Measurements from ENCODE around the gene TMED1.
"Not testable (repeated sequence)": the region's sequence is repeated elsewhere in the genome, so short reads cannot be mapped to it uniquely, and the experiment has no call there.

Gene TMED1, protein sequence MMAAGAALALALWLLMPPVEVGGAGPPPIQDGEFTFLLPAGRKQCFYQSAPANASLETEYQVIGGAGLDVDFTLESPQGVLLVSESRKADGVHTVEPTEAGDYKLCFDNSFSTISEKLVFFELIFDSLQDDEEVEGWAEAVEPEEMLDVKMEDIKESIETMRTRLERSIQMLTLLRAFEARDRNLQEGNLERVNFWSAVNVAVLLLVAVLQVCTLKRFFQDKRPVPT

GRCh38 chr19:10835754-10836478 lies at the start of gene TMED1:
Gene TMED1, minus strand, starts transcription at chr19:10836212. Its CDS starts 21 bp downstream, at chr19:10836191.
- peak; percentile 100 for DNase-seq

DNA sequence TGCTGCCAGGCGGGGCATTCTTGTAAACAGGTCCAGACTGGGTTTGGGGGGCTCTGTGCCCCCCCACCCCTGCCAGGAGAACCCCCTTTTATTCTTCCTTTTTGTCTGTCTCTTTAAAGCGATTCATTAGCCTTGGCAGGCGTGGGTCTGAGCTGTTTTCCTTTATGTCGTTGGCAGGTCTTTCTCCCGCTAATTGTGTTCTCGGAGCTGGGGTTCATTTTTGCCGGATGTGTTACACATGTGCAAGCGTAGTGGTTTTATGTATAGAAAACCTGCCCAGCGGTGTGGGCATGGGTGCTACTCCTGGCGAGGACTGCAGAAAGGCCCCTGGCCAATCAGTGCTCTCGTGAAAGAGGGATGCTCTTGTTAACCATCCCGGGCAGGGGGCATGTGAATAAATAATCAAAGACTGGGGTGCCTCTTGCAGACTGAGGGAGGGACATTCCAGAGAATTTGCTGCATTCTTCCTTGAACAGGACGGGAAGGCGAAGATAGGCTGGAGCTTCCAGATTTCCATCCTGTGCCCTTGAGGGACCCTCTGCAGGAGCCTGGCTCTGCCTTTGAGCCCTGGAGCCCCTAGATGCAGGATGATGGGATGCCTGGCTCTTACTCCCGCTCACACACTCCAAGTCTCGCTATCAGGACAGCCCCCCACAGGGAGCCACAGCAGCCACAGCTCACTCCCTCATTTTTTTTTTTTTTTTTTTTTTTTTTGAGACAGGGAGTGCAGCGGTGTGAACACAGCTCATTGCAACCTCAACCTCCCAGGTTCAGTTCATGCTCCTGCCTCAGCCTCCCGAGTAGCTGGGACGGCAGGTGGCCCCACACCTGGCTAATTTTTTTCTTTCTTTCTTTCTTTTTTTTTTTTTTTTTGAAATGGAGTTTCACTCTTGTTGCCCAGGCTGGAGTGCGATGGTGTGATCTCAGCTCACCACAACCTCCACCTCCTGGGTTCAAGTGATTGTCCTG lies 49.5 kb upstream of the TMED1 start:
- DNase-seq: no peak

GRCh38 chr19:10884274-10884673 lies 48.3 kb upstream of the TMED1 start:
- peak; percentile 88 for DNase-seq

GRCh38 chr19:10882108-10882457 lies 46.1 kb upstream of the TMED1 start:
- no peak for DNase-seq

DNA sequence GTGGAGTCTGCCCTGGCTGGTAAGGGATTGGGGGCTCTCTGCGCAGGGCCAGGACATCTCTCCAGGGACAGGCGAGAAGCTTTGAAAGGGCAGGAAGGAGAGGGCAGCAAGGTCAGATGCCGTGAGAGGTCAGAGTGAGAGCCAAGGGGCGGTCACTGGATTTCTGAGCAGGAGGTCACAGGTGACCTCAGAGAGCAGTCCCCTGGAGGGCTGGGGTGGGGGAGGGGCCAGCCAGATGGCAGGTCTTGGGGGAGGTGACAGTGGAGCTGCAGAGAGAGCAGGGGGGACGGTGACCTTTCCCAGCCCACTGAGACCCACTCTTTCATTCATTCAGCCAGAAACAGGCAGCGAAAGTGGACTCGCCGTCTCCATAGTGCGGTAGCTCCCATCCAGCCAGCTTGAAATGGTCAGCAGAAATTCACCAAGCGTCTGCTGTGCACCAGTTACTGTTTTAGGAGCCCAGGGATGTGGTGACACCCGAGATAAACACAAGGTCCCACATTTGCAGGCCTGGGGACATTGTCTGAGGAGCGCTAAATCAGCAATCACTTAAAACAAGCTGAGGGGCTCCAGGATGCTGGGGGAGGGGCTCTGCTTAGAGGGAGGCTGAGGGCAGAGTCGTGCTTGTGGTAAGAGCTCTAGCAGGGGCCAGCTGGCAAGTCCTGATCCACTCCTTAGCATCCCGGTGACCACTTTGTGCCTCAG lies 45.5 kb upstream of the TMED1 start:
- no peak for DNase-seq

DNA sequence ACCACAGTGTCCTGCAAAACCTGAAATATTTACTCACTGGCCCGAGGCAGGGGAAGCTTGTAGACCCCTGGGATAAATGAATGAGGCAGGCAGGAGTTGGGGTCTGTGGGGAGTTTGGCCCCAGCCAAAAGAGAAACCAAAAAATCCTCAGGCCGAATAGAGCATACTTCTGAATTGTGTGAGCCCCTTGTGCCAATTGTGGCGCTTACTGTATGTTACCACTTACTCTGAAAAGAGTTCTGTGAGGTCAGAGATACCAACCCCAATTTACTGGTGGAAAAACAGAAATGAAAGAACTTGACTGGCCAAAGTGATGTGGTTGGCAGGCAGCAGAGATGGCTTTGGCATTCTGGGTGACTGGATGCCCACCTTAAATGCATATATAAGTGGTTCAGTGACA lies 42.2 kb upstream of the TMED1 start:
- no peak for DNase-seq

DNA sequence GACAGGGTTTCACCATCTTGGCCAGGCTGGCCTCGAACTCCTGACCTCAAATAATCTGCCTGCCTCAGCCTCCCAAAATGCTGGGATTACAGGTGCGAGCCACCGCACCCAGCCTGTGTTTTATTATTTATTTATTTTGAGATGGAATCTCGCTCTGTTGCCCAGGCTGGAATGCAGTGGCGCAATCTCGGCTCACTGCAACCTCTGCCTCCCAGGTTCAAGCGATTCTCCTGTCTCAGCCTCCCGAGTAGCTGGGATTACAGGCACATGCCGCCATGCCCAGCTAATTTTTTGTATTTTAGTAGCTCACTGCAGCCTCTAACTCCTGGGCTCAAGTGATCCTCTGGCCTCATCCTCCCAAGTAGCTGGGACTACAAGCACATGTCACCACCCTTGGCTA lies 41.6 kb upstream of the TMED1 start:
- DNase-seq: not testable (repeated sequence)

DNA sequence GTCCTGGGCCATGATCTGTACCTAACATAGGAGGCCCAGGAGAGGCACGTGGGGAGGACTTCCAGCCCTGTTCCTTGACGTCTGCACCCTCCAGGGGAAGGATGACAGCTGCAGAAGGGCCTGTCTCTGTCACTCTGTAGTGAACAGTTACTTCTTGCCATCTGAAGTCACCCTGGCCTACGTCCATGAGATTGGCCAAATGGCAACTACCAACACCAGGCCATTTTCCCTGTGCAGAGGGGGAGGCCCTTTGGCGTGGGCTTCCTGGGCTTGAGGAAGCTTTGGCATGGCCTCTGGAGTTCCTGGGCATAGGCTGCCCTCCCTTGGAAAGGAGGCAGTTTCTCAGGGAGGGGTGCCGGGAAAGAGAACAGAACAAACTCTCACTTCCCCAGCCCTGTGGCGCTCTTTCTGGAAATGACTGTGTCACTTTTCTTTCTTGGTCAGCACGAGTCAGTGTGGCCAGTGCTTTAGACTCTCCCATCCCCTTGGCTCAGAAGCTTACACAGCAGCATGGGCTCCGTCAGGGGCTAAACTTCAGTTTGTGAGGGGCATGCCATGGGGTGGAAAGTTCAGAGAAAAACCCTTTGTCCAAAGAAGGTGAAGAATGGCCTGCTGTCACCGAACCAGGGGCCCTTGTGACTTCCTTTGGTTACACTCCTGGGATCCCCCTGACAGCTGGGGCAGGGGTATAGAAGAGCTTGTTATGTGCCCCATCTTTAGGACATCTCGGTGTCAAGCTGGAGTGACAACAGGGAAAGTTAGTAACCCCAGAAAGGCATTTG lies 40.6 kb upstream of the TMED1 start:
- DNase-seq: no peak

- DNase-seq: no peak
These were observed 38.0 kb upstream of the TMED1 start for GRCh38 chr19:10874024-10874423.

- no peak for DNase-seq
These were observed 36.6 kb upstream of the TMED1 start for GRCh38 chr19:10872546-10873107.

GRCh38 chr19:10871711-10872545 lies 35.9 kb upstream of the TMED1 start:
- DNase-seq: no peak

DNA sequence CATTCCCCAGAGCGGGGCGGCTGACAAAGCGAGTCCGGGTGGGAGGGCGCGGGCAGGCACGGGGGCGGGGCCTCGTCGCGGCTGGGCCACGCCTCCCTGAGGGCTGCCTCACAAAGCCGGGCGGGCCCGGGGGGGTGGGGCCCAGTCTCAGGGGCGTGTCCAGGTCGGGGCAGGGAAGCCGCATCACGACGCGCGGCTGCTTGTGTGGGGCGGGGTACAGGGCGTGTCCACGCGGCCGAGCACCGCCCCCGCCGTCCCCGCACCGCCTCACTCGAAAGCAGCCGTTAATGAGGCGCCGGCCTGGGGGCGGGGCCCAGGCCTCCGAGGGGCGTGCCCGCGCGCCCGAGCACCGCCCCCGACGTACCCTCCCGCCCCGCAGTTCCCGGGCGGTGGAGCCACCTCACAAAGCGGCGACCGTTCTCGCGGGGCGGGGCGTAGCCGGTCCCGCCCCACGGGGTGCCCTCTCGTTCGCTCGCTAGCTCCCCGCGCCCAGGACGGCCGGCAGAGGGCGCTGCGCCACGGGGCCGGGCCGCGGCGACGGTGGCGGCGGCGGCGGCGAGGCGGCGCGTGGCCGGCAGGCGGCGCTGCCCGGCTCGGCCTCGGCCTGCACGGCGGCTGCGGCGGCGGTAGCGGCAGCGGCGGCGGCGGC lies 35.1 kb upstream of the TMED1 start, which contains the start of gene CARM1:
Gene CARM1, plus strand, starts transcription at position 599 of the 649 bp plus-strand sequence. CDS start 150 bp downstream, outside the sequence.
- DNase-seq: peak; percentile 99

DNA sequence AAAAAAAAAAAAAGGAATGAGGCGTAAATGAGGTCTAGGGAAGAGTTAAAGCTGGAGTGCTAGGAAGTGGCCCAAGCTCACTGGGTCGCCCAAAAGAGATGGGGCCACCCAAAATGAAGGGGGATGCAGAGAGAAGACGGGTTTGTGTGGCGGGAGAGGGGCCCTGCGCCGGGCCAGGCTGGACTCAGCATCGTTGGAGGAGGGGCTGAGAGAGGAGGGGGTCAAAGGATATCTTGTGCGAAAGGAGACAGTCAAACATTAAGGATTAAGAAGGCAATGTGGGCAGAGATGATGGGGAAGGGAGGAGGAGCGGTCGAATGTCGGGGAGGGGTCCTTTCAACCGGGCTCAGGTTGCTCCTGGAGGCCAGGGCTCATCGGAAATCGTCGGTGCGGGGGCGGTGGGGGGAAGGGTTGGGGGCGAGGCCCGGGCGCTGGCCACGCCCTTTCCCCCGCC lies 34.5 kb upstream of the TMED1 start:
- no peak for DNase-seq

DNA sequence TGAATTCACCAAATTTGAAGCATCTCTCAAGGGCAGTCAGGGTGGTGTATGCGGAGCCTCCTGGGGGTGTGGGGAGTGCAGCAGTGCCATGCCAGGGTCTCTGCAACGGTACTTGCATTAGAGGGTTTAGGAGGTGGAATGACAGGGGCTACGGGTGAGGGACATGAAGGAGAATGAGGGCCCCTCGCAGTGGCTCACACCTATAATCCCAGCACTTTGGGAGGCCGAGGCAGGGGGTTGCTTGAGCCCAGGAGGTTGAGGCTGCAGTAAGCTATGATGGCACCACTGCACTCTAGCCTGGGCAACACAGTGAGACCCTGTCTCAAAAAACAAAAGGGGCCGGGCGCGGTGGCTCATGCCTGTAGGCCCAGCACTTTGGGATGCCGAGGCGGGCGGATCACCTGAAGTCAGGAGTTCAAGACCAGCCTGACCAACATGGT lies 33.9 kb upstream of the TMED1 start:
- DNase-seq: not testable (repeated sequence)

- DNase-seq: no peak
These were observed 33.0 kb upstream of the TMED1 start for GRCh38 chr19:10868872-10869547.

DNA sequence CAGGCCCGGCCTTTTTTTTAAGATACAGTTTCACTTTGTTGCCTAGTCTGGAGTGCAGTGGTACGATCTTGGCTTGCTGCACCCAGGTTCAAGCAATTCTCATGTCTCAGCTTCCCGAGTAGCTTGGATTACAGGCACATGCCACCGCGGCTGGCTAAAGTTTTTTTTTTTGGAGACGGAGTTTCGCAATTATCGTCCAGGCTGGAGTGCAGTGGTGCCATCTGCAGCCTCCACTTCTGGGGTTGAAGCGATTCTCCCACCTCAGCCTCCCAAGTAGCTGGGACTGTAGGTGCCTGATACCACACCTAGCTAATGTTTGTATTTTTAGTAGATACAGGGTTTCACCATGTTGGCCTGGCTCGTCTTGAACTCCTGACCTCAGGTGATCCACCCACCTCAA lies 30.5 kb upstream of the TMED1 start:
- DNase-seq: no peak

DNA sequence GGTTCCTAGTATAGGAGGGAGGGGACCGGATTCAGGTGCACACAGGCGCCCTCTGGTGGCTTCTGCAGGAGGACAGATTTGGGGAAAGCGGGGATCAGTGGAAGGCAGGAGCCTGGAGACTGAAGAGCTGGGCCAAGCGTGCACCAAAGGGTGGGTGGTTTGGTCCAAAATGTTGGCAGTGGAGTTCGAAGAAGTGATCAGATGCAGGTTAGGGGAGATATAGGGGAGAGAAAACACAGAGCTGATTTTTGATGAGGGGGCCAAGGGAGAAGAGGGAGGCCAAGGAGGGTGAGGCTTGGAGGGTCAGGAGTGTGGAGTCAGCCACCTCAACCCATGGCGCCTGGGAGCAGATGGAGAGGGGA lies 28.5 kb upstream of the TMED1 start:
- peak; percentile 84 for DNase-seq

DNA sequence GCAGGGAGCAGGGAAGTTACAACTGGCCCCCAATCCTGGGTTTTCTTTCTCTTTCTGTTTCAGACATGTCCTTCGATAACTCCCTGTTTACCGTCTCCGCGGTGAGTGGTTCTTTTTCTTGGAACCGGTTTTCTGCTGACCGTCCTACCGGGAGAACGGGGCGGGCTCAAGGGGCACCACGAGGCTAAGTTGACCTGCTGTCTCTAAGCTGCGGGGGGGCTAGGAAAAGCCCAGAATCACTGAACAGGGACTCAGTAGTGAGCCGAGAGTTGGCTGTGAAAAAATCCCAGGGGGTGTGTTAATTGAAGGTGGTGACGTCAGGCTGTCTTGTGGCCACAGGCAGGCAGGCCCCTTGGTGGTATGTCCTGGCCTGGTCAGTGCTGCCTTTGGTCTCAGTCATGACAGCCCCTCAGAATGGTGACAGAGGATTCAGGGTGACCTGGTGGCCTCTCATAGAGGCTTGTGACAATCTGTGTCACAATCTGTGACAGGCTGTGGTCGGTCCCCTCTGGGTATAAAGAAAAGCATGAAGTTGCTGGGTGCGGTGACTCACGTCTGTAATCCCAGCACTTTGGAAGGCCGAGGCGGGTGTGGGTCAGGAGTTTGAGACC lies 27.2 kb upstream of the TMED1 start:
- DNase-seq: peak; percentile 83

- DNase-seq: no peak
These were observed 26.6 kb upstream of the TMED1 start for GRCh38 chr19:10862561-10863106.
